WTC11 (cell line): ENCODE measurements around the gene ZNF789. TPM values are rescaled to one million over a fixed set of nuclear protein-coding genes. Genes with fewer than 3 reads are reported as not detected.

ENCODE experiments used
- ELF4 ChIP-seq: sonication (generic); formaldehyde crosslinking; IDR thresholded peaks from 2 replicates; pipeline ENCODE4 v1.8.1; 2022; ENCODE audit warnings: low read depth, mild to moderate bottlenecking, moderate library complexity, missing genetic modification reagents
- ETV6 ChIP-seq: sonication (generic); formaldehyde crosslinking; IDR thresholded peaks from 2 replicates; pipeline ENCODE4 v1.8.1; 2022; ENCODE audit warnings: mild to moderate bottlenecking, missing genetic modification reagents
- FOXP4 ChIP-seq: sonication (generic); formaldehyde crosslinking; IDR thresholded peaks from 2 replicates; pipeline ENCODE4 v1.8.0; 2022; ENCODE audit warnings: mild to moderate bottlenecking, missing genetic modification reagents
- JUN ChIP-seq: sonication (generic); formaldehyde crosslinking; IDR thresholded peaks from 2 replicates; pipeline ENCODE4 v1.8.0; 2023; ENCODE audit warnings: mild to moderate bottlenecking, missing genetic modification reagents
- NFYB ChIP-seq: sonication (generic); formaldehyde crosslinking; conservative IDR thresholded peaks from 2 replicates; pipeline ENCODE4 v1.8.0; 2022; ENCODE audit warnings: low read depth, missing genetic modification reagents
- NR2C2 ChIP-seq: sonication (generic); formaldehyde crosslinking; IDR thresholded peaks from 2 replicates; pipeline ENCODE4 v1.8.0; 2022; ENCODE audit warnings: mild to moderate bottlenecking, missing genetic modification reagents
- SMAD3 ChIP-seq: sonication (generic); formaldehyde crosslinking; IDR thresholded peaks from 2 replicates; pipeline ENCODE4 v1.8.0; 2022; ENCODE audit warnings: missing genetic modification reagents, mild to moderate bottlenecking, borderline replicate concordance
- SP1 ChIP-seq: sonication (generic); formaldehyde crosslinking; conservative IDR thresholded peaks from 2 replicates; pipeline ENCODE4 v1.8.1; 2022; ENCODE audit warnings: missing genetic modification reagents
- ZBTB43 ChIP-seq: sonication (generic); formaldehyde crosslinking; IDR thresholded peaks from 2 replicates; pipeline ENCODE4 v1.8.1; 2023; ENCODE audit warnings: mild to moderate bottlenecking, missing genetic modification reagents
- ZNF396 ChIP-seq: fragments of 250-450 bp; sonication (Bioruptor Pico); IDR thresholded peaks from 2 replicates; pipeline ENCODE4 v1.8.0; 2021; ENCODE audit warnings: mild to moderate bottlenecking, moderate library complexity, borderline replicate concordance
- total RNA-seq: library from RNA; stranded (reverse); gene quantifications from 3 replicates; pipeline ENCODE4 v1.2.3, GENCODE V29; 2021
- TF ChIP-seq, protein P1 (sequence below): sonication (generic); formaldehyde crosslinking; IDR thresholded peaks from 2 replicates; pipeline ENCODE4 v1.8.1; 2022; ENCODE audit warnings: low read depth, mild to moderate bottlenecking, moderate library complexity, missing genetic modification reagents, borderline replicate concordance
- TF ChIP-seq, protein P2 (sequence below): sonication (generic); formaldehyde crosslinking; IDR thresholded peaks from 2 replicates; pipeline ENCODE4 v1.8.0; 2023; ENCODE audit warnings: missing genetic modification reagents, mild to moderate bottlenecking, borderline replicate concordance
- TF ChIP-seq, protein P3 (sequence below): sonication (generic); formaldehyde crosslinking; IDR thresholded peaks from 2 replicates; pipeline ENCODE4 v1.8.1; 2023; ENCODE audit warnings: mild to moderate bottlenecking, missing genetic modification reagents
- TF ChIP-seq, protein P4 (sequence below): sonication (generic); formaldehyde crosslinking; IDR thresholded peaks from 2 replicates; pipeline ENCODE4 v1.8.1; 2023; ENCODE audit warnings: mild to moderate bottlenecking, missing genetic modification reagents, moderate library complexity
- TF ChIP-seq, protein P5 (sequence below): sonication (generic); formaldehyde crosslinking; IDR thresholded peaks from 2 replicates; pipeline ENCODE4 v1.8.1; 2023; ENCODE audit warnings: mild to moderate bottlenecking, missing genetic modification reagents, moderate library complexity
- TF ChIP-seq, protein P6 (sequence below): sonication (generic); formaldehyde crosslinking; IDR thresholded peaks from 2 replicates; pipeline ENCODE4 v1.8.1; 2023; ENCODE audit warnings: mild to moderate bottlenecking, moderate library complexity, missing genetic modification reagents
- TF ChIP-seq, protein P7 (sequence below): sonication (generic); formaldehyde crosslinking; IDR thresholded peaks from 2 replicates; pipeline ENCODE4 v1.8.1; 2022; ENCODE audit warnings: low read depth, missing genetic modification reagents, borderline replicate concordance
- TF ChIP-seq, protein P8 (sequence below): sonication (generic); formaldehyde crosslinking; IDR thresholded peaks from 2 replicates; pipeline ENCODE4 v1.8.1; 2022; ENCODE audit warnings: mild to moderate bottlenecking, moderate library complexity, missing genetic modification reagents

The ZNF789 gene
- total RNA-seq, 1 experiment from 2014 or later, result 14.0 TPM

DNA sequence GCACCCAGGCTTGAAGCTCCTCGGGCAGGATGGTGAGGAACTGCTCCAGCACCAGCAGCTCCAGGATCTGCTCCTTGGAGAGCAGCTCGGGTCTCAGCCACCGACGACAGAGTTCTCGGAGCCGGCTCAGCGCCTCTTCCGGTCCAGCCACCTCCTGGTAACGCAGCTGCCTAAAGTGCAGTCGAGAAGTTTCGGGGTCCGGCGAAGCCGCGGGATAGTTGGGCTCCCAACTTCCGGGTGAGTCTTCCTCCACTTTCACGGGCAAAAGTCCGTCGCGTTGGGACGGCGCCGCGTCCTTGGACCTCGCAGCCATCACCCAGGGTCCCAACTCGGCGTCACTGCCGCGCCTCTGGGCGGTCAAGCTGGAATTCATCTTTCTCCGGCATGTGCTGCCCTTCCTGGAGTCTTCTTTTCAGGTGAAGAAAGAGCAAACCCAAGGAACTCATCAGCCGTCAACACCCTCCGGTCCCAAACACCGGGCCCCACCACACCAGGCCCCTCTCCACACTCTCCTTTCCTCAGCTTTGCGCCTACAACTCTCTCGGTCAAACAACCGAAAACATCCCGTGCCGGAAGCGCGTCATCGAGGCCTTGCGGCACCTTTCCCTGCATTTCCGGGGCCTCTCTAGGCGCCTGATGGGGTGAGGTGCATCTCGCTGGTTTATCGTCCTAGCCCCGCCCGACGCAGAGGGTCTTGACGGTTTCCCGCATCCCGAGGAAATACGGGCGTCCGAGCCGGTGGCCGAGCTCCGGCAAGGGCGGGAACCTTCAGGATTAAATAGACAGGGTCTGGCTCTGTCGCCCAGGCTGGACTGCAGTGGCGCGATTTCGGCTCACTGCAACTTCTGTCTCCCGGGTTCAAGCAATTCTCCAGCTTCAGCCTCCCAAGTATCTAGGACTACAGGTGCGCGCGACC lies 27.3 kb downstream of the ZNF789 start, which contains the start of gene ZNF394 (continued):
- peak; percentile 37; the same call in 1 of the 2 replicates for TF ChIP-seq SMAD3
- TF ChIP-seq FOXP4 (CRISPR knock-in tag), result no peak
- no peak for TF ChIP-seq ELF4 (CRISPR knock-in tag)
- TF ChIP-seq, protein P1, sequence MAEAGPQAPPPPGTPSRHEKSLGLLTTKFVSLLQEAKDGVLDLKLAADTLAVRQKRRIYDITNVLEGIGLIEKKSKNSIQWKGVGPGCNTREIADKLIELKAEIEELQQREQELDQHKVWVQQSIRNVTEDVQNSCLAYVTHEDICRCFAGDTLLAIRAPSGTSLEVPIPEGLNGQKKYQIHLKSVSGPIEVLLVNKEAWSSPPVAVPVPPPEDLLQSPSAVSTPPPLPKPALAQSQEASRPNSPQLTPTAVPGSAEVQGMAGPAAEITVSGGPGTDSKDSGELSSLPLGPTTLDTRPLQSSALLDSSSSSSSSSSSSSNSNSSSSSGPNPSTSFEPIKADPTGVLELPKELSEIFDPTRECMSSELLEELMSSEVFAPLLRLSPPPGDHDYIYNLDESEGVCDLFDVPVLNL (CRISPR knock-in tag), result no peak
- 0 out of 2 replicates have a peak, but pooled peaks have one; percentile 33 for TF ChIP-seq NR2C2 (CRISPR knock-in tag)
- TF ChIP-seq, protein P2, sequence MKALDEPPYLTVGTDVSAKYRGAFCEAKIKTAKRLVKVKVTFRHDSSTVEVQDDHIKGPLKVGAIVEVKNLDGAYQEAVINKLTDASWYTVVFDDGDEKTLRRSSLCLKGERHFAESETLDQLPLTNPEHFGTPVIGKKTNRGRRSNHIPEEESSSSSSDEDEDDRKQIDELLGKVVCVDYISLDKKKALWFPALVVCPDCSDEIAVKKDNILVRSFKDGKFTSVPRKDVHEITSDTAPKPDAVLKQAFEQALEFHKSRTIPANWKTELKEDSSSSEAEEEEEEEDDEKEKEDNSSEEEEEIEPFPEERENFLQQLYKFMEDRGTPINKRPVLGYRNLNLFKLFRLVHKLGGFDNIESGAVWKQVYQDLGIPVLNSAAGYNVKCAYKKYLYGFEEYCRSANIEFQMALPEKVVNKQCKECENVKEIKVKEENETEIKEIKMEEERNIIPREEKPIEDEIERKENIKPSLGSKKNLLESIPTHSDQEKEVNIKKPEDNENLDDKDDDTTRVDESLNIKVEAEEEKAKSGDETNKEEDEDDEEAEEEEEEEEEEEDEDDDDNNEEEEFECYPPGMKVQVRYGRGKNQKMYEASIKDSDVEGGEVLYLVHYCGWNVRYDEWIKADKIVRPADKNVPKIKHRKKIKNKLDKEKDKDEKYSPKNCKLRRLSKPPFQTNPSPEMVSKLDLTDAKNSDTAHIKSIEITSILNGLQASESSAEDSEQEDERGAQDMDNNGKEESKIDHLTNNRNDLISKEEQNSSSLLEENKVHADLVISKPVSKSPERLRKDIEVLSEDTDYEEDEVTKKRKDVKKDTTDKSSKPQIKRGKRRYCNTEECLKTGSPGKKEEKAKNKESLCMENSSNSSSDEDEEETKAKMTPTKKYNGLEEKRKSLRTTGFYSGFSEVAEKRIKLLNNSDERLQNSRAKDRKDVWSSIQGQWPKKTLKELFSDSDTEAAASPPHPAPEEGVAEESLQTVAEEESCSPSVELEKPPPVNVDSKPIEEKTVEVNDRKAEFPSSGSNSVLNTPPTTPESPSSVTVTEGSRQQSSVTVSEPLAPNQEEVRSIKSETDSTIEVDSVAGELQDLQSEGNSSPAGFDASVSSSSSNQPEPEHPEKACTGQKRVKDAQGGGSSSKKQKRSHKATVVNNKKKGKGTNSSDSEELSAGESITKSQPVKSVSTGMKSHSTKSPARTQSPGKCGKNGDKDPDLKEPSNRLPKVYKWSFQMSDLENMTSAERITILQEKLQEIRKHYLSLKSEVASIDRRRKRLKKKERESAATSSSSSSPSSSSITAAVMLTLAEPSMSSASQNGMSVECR (CRISPR knock-in tag), result peak; percentile 62; the same call in 1 of the 2 replicates
- TF ChIP-seq ETV6 (CRISPR knock-in tag), result peak; percentile 79
- no peak for TF ChIP-seq ZNF396 (CRISPR knock-in tag)
- TF ChIP-seq, protein P3, sequence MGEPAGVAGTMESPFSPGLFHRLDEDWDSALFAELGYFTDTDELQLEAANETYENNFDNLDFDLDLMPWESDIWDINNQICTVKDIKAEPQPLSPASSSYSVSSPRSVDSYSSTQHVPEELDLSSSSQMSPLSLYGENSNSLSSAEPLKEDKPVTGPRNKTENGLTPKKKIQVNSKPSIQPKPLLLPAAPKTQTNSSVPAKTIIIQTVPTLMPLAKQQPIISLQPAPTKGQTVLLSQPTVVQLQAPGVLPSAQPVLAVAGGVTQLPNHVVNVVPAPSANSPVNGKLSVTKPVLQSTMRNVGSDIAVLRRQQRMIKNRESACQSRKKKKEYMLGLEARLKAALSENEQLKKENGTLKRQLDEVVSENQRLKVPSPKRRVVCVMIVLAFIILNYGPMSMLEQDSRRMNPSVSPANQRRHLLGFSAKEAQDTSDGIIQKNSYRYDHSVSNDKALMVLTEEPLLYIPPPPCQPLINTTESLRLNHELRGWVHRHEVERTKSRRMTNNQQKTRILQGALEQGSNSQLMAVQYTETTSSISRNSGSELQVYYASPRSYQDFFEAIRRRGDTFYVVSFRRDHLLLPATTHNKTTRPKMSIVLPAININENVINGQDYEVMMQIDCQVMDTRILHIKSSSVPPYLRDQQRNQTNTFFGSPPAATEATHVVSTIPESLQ, result no peak
- no peak for TF ChIP-seq ZBTB43 (CRISPR knock-in tag)
- TF ChIP-seq, protein P4, sequence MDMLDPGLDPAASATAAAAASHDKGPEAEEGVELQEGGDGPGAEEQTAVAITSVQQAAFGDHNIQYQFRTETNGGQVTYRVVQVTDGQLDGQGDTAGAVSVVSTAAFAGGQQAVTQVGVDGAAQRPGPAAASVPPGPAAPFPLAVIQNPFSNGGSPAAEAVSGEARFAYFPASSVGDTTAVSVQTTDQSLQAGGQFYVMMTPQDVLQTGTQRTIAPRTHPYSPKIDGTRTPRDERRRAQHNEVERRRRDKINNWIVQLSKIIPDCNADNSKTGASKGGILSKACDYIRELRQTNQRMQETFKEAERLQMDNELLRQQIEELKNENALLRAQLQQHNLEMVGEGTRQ (CRISPR knock-in tag), result no peak
- TF ChIP-seq, protein P5, sequence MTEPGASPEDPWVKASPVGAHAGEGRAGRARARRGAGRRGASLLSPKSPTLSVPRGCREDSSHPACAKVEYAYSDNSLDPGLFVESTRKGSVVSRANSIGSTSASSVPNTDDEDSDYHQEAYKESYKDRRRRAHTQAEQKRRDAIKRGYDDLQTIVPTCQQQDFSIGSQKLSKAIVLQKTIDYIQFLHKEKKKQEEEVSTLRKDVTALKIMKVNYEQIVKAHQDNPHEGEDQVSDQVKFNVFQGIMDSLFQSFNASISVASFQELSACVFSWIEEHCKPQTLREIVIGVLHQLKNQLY (CRISPR knock-in tag), result no peak
- TF ChIP-seq NFYB (CRISPR knock-in tag), result no peak
- TF ChIP-seq, protein P6, sequence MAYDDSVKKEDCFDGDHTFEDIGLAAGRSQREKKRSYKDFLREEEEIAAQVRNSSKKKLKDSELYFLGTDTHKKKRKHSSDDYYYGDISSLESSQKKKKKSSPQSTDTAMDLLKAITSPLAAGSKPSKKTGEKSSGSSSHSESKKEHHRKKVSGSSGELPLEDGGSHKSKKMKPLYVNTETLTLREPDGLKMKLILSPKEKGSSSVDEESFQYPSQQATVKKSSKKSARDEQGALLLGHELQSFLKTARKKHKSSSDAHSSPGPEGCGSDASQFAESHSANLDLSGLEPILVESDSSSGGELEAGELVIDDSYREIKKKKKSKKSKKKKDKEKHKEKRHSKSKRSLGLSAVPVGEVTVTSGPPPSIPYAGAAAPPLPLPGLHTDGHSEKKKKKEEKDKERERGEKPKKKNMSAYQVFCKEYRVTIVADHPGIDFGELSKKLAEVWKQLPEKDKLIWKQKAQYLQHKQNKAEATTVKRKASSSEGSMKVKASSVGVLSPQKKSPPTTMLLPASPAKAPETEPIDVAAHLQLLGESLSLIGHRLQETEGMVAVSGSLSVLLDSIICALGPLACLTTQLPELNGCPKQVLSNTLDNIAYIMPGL (CRISPR knock-in tag), result 0 out of 2 replicates have a peak, but pooled peaks have one; percentile 45
- TF ChIP-seq JUN, result no peak
- peak; percentile 77 for TF ChIP-seq SP1 (CRISPR knock-in tag)
- TF ChIP-seq, protein P7, sequence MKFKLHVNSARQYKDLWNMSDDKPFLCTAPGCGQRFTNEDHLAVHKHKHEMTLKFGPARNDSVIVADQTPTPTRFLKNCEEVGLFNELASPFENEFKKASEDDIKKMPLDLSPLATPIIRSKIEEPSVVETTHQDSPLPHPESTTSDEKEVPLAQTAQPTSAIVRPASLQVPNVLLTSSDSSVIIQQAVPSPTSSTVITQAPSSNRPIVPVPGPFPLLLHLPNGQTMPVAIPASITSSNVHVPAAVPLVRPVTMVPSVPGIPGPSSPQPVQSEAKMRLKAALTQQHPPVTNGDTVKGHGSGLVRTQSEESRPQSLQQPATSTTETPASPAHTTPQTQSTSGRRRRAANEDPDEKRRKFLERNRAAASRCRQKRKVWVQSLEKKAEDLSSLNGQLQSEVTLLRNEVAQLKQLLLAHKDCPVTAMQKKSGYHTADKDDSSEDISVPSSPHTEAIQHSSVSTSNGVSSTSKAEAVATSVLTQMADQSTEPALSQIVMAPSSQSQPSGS (CRISPR knock-in tag), result no peak
- TF ChIP-seq, protein P8, sequence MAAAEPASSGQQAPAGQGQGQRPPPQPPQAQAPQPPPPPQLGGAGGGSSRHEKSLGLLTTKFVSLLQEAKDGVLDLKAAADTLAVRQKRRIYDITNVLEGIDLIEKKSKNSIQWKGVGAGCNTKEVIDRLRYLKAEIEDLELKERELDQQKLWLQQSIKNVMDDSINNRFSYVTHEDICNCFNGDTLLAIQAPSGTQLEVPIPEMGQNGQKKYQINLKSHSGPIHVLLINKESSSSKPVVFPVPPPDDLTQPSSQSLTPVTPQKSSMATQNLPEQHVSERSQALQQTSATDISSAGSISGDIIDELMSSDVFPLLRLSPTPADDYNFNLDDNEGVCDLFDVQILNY (CRISPR knock-in tag), result 0 out of 2 replicates have a peak, but pooled peaks have one; percentile 60
